ENCODE data around the gene SFMBT2.
A peak's percentile ranks its signal among the peaks of the same experiment; 100 is the strongest.

Gene SFMBT2

GRCh38 chr10:7264313-7264756, 146.5 kb downstream of the SFMBT2 start:
- no peaks in the 10 kb centered on the region for H3K27me3 ChIP-seq
- H3K4me1 ChIP-seq (ENCODE audit: control insufficient read depth in 1 of 2, insufficient read depth in 1 of 2, low read depth in 1 of 2, low read length in 1 of 2): peaks cover 3 to 5% of the 10 kb centered on the region in 2 experiments
- H3K4me3 ChIP-seq (ENCODE audit: low read depth in 1 of 2, low read length in 1 of 2): no peak overlapping the region
- no peaks in the 10 kb centered on the region for H3K9me3 ChIP-seq
- H3K36me3 ChIP-seq: no peaks in the 10 kb centered on the region
- no peak overlapping the region for H3K27ac ChIP-seq
- TF ChIP-seq, protein P1, sequence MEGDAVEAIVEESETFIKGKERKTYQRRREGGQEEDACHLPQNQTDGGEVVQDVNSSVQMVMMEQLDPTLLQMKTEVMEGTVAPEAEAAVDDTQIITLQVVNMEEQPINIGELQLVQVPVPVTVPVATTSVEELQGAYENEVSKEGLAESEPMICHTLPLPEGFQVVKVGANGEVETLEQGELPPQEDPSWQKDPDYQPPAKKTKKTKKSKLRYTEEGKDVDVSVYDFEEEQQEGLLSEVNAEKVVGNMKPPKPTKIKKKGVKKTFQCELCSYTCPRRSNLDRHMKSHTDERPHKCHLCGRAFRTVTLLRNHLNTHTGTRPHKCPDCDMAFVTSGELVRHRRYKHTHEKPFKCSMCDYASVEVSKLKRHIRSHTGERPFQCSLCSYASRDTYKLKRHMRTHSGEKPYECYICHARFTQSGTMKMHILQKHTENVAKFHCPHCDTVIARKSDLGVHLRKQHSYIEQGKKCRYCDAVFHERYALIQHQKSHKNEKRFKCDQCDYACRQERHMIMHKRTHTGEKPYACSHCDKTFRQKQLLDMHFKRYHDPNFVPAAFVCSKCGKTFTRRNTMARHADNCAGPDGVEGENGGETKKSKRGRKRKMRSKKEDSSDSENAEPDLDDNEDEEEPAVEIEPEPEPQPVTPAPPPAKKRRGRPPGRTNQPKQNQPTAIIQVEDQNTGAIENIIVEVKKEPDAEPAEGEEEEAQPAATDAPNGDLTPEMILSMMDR (IDR thresholded peaks at IDR 0.05): no peak

DNA sequence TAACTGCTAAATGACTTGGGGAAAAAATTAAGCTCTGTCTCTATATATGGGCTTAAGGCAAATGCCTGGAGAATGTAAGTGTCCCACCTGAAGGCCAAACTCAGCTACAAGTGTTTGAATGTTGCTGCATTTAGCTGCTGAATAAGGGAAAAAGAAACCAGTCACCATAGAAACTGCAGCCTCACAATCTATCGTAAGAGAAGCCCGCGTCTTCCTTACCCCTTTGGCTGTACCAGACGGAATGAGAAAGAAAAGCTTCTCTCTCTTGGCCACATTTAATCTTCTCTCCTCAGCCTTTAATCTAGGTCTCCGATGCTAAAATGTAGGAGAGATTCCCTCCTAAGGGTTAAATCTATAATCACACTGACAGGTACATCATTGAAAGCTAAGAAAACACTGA, 147.2 kb downstream of the SFMBT2 start:
- no peaks in the 10 kb centered on the region for H3K36me3 ChIP-seq
- TF ChIP-seq, protein P1 (IDR thresholded peaks at IDR 0.05): no peak
- no peak overlapping the region for H3K27ac ChIP-seq
- H3K4me1 ChIP-seq (ENCODE audit: control insufficient read depth in 1 of 2, insufficient read depth in 1 of 2, low read depth in 1 of 2, low read length in 1 of 2): peaks cover 3 to 5% of the 10 kb centered on the region in 2 experiments
- no peaks in the 10 kb centered on the region for H3K9me3 ChIP-seq
- H3K4me3 ChIP-seq (ENCODE audit: low read depth in 1 of 2, low read length in 1 of 2): no peak overlapping the region
- no peaks in the 10 kb centered on the region for H3K27me3 ChIP-seq

DNA sequence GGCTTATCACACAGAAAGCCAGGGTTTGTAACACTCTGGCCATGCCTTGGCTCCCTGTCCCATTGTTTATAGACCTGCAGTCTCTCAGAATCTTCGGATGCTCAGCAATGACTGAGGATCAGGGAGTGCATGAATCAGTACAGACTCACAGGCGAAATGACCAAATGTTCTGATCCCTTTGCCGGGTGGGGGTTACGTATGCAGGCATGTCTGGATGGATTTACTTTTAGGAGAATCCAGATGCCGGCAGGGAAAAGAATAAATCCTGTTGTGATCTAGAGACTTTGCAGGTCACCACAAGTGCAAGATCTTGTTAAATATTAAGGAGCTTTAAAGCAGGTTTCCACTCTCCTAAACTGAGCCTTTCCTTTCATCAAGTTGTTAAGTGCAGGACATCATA, 149.5 kb downstream of the SFMBT2 start:
- Histone ChIP-seq H3K27ac (no peak overlapping the region), H3K9me3 (no peaks in the 10 kb centered on the region), H3K4me3 (ENCODE audit: low read depth in 1 of 2, low read length in 1 of 2) (no peak overlapping the region), H3K4me1 (ENCODE audit: control insufficient read depth in 1 of 2, insufficient read depth in 1 of 2, low read depth in 1 of 2, low read length in 1 of 2) (peaks cover 9 to 10% of the 10 kb centered on the region in 2 experiments), H3K27me3 (no peaks in the 10 kb centered on the region), H3K36me3 (no peaks in the 10 kb centered on the region)
- TF ChIP-seq, protein P1 (IDR thresholded peaks at IDR 0.05): no peak

DNA sequence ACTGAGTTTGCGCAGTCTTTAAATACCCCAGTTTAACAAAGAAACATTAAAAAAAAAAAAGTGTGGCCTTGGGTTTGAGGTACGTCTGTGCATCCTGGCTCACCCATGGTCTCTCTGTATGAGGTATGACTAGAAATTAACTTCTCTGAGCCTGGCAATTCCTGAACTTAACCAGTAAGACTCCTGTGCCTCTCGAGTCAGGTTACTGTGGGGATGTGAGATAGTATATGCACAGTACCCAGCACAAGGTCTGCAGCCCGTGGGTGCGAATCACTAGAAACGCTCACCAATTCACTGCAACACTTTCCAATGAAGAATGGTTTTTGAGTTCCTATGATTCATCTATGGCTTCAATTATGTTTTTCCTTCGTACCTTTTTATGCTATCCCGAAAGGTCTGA, 149.9 kb downstream of the SFMBT2 start:
- H3K4me3 ChIP-seq (ENCODE audit: low read depth in 1 of 2, low read length in 1 of 2): no peak overlapping the region
- no peaks in the 10 kb centered on the region for H3K27me3 ChIP-seq
- no peaks in the 10 kb centered on the region for H3K9me3 ChIP-seq
- peaks cover 9 to 10% of the 10 kb centered on the region in 2 experiments for H3K4me1 ChIP-seq (ENCODE audit: control insufficient read depth in 1 of 2, insufficient read depth in 1 of 2, low read depth in 1 of 2, low read length in 1 of 2)
- TF ChIP-seq, protein P1 (IDR thresholded peaks at IDR 0.05): no peak
- no peaks in the 10 kb centered on the region for H3K36me3 ChIP-seq
- H3K27ac ChIP-seq: no peak overlapping the region

DNA sequence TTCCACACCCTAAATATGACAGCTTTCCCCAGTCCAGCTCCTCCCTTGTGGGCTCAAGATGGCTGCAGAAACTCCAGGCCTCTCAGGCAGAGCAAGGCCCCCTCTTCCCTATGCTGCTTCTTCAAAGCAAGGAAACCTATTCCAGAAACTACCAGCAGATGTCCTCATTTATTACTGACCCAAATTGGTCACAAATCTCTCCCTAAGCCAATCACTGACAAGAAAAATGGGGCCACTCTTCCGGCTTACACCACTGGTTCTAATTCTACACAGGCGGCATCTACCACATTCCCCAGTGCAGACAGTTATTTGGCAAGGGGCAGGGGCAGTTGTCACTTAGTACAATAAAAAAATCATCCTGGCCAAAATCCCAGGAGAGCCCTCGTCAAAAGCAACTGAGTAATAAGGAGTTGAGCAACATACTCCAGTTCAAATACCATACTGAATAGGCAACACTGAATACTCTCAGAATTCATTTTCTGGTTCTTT, 150.4 kb downstream of the SFMBT2 start:
- H3K9me3 ChIP-seq: no peaks in the 10 kb centered on the region
- TF ChIP-seq, protein P1 (IDR thresholded peaks at IDR 0.05): peak; percentile 67
- no peak overlapping the region for H3K27ac ChIP-seq
- no peaks in the 10 kb centered on the region for H3K27me3 ChIP-seq
- H3K4me3 ChIP-seq (ENCODE audit: low read depth in 1 of 2, low read length in 1 of 2): no peak overlapping the region
- no peaks in the 10 kb centered on the region for H3K36me3 ChIP-seq
- peaks cover 9 to 10% of the 10 kb centered on the region in 2 experiments for H3K4me1 ChIP-seq (ENCODE audit: control insufficient read depth in 1 of 2, insufficient read depth in 1 of 2, low read depth in 1 of 2, low read length in 1 of 2)
